CD4-positive, alpha-beta T cell (primary cell): ENCODE data around the gene IFT81. TPM values are rescaled to one million over a fixed set of nuclear protein-coding genes. Genes with fewer than 3 reads are reported as not detected.

Experiments
- ATAC-seq: fragments of 200-7000 bp; cut with Tn5 transposase; one replicate; pipeline ENCODE4 v1.10.0; 2022; ENCODE audit warnings: mild to moderate bottlenecking; ENCODE audit not compliant: poor library complexity
- CTCF ChIA-PET: fragments of 350-600 bp; sonication (Branson Sonifier 250); formaldehyde crosslinking; loops from one replicate; lab custom pipeline; 2021; ENCODE audit warnings: antibody characterized with exemption, inconsistent platforms; lab: Charles Lee
- POLR2A ChIA-PET: fragments of 350-600 bp; sonication (Branson Sonifier 250); formaldehyde crosslinking; loops from one replicate; lab custom pipeline; 2021; ENCODE audit warnings: antibody characterized with exemption, inconsistent platforms; lab: Charles Lee
- DNase-seq, 14 experiments: peaks; one replicate each; pipeline ENCODE4 v3.0.0-alpha.2; 2013 to 2020; ENCODE audit warnings: mixed read lengths in 2 of 14
- H3K27ac ChIP-seq, 2 donors: one replicate each; pipeline versions ENCODE4 v1.5.1 to v1.7.0; 2013; ENCODE audit warnings: low read length in 2 of 2, low read depth in 1 of 2, mild to moderate bottlenecking in 1 of 2
- H3K27me3 ChIP-seq, 2 experiments: 1 replicate in 1 of 2; 2 replicates in 1 of 2; pipeline versions ENCODE4 v1.6.1 to v1.7.0; 2013; ENCODE audit warnings: low read length in 2 of 2, control low read depth in 1 of 2, mild to moderate bottlenecking in 1 of 2, moderate library complexity in 1 of 2; ENCODE audit not compliant: insufficient read depth in 2 of 2, control insufficient read depth in 1 of 2
- H3K36me3 ChIP-seq: one replicate; pipeline ENCODE4 v1.6.1; 2013; ENCODE audit warnings: low read length, control low read depth; ENCODE audit not compliant: insufficient read depth
- H3K4me1 ChIP-seq: one replicate; pipeline ENCODE4 v1.6.1; 2013; ENCODE audit warnings: low read length, control low read depth; ENCODE audit not compliant: insufficient read depth
- H3K4me3 ChIP-seq: one replicate; pipeline ENCODE4 v1.5.1; 2013; ENCODE audit warnings: mild to moderate bottlenecking, low read length, moderate library complexity
- H3K9me3 ChIP-seq, 2 experiments: 1 replicate in 1 of 2; 2 replicates in 1 of 2; pipeline versions ENCODE4 v1.6.1 to v1.7.0; 2013; ENCODE audit warnings: low read length in 2 of 2, mild to moderate bottlenecking in 2 of 2, control low read depth in 1 of 2, moderate library complexity in 1 of 2; ENCODE audit not compliant: control insufficient read depth in 1 of 2, insufficient read depth in 1 of 2
- H3K27ac Mint-ChIP-seq: one replicate; pipeline ENCODE4 v1.8.0; 2020; ENCODE audit warnings: mixed read lengths
- H3K27me3 Mint-ChIP-seq: one replicate; pipeline ENCODE4 v1.8.0; 2021; ENCODE audit warnings: mixed read lengths
- H3K36me3 Mint-ChIP-seq: one replicate; pipeline ENCODE4 v1.8.0; 2021; ENCODE audit warnings: low read depth, mixed read lengths
- H3K4me1 Mint-ChIP-seq: one replicate; pipeline ENCODE4 v1.8.0; 2021; ENCODE audit warnings: low read depth, mixed read lengths
- H3K4me3 Mint-ChIP-seq: one replicate; pipeline ENCODE4 v1.8.0; 2020; ENCODE audit warnings: mild to moderate bottlenecking, mixed read lengths
- H3K9me3 Mint-ChIP-seq: one replicate; pipeline ENCODE4 v1.8.0; 2020; ENCODE audit warnings: mixed read lengths
- CTCF ChIP-seq: fragments of 200-600 bp; IDR thresholded peaks from one replicate; pipeline ENCODE4 v1.8.0; 2022; ENCODE audit warnings: antibody characterized with exemption, mild to moderate bottlenecking
- intact Hi-C, 2 experiments: fragments of 100-400 bp; cut with DNase I in 1 of 2; cut with micrococcal nuclease in 1 of 2; formaldehyde crosslinking; loops; one replicate each; pipeline versions ENCODE4 v1.15.1 to v1.9.0; 2023 to 2025; cut with DNase I, micrococcal nuclease
- total RNA-seq, 174 experiments: library from RNA in 2 of 174; stranded (reverse) in 2 of 174; gene quantifications; one replicate each; pipeline ENCODE4 v1.2.3 and lab custom pipeline; 2021 to 2026

IFT81 gene
- total RNA-seq, 2 experiments from 2014 or later: 0.41 to 1.1 TPM

- Histone ChIP-seq H3K27me3 (no peaks in the 10 kb centered on the region), H3K9me3 (no peaks in the 10 kb centered on the region), H3K27ac (no peak overlapping the region), H3K4me1 (no peaks in the 10 kb centered on the region), H3K36me3 (no peaks in the 10 kb centered on the region), H3K4me3 (no peak overlapping the region)
- TF ChIP-seq CTCF: no peak
- ATAC-seq (no peak), DNase-seq (no peak)
- Mint-ChIP-seq H3K4me3 (no peak overlapping the region), H3K36me3 (no peaks in the 10 kb centered on the region), H3K9me3 (no peaks in the 10 kb centered on the region), H3K4me1 (no peaks in the 10 kb centered on the region), H3K27me3 (no peaks in the 10 kb centered on the region), H3K27ac (no peak overlapping the region)
- intact Hi-C loops: no loop called here
- ChIA-PET POLR2A (no interaction called here), CTCF (no interaction called here)
Observed at GRCh38 chr12:110233212-110233903, 109.2 kb downstream of the IFT81 start.

- no peaks in the 10 kb centered on the region for H3K9me3 Mint-ChIP-seq
- DNase-seq (no peak), ATAC-seq (no peak)
- no peaks in the 10 kb centered on the region for H3K27me3 Mint-ChIP-seq
- POLR2A ChIA-PET: no interaction called here
- no peak overlapping the region for H3K27ac ChIP-seq
- H3K9me3 ChIP-seq: no peaks in the 10 kb centered on the region
- CTCF ChIA-PET: no interaction called here
- H3K4me1 Mint-ChIP-seq: no peaks in the 10 kb centered on the region
- no peak overlapping the region for H3K27ac Mint-ChIP-seq
- no peak overlapping the region for H3K4me3 Mint-ChIP-seq
- H3K4me1 ChIP-seq: no peaks in the 10 kb centered on the region
- TF ChIP-seq CTCF: no peak
- H3K27me3 ChIP-seq: no peaks in the 10 kb centered on the region
- no peak overlapping the region for H3K4me3 ChIP-seq
- H3K36me3 ChIP-seq: no peaks in the 10 kb centered on the region
- intact Hi-C loops: no loop called here
- H3K36me3 Mint-ChIP-seq: no peaks in the 10 kb centered on the region
Observed at GRCh38 chr12:110234331-110234751, 110.2 kb downstream of the IFT81 start.

GRCh38 chr12:110234755-110235154 lies 110.6 kb downstream of the IFT81 start:
- Mint-ChIP-seq H3K36me3 (no peaks in the 10 kb centered on the region), H3K4me3 (no peak overlapping the region)
- no peaks in the 10 kb centered on the region for H3K36me3 ChIP-seq

More at GRCh38 chr12:110234755-110235154, 110.6 kb downstream of the IFT81 start:
- no peak overlapping the region for H3K27ac ChIP-seq
- H3K9me3 ChIP-seq: no peaks in the 10 kb centered on the region
- H3K4me3 ChIP-seq: no peak overlapping the region
- intact Hi-C loops: no loop called here
- ChIA-PET POLR2A (no interaction called here), CTCF (no interaction called here)
- TF ChIP-seq CTCF: no peak
- no peaks in the 10 kb centered on the region for H3K27me3 ChIP-seq
- Mint-ChIP-seq H3K27me3 (peaks cover 1% of the 10 kb centered on the region), H3K4me1 (no peaks in the 10 kb centered on the region), H3K9me3 (no peaks in the 10 kb centered on the region), H3K27ac (no peak overlapping the region)
- no peaks in the 10 kb centered on the region for H3K4me1 ChIP-seq
- no peak for DNase-seq
- no peak for ATAC-seq
